Superior temporal gyrus (tissue), 1 donor: ENCODE data around the gene FYN.
"Not testable (repeated sequence)": the region's sequence is repeated elsewhere in the genome, so short reads cannot be mapped to it uniquely, and the experiment has no call there.

Experiments used
- DNase-seq: peaks from one replicate; pipeline ENCODE4 v3.0.0-alpha.2; 2016; ENCODE audit errors: extremely low spot score

FYN gene

GRCh38 chr6:111789598-111789997 is 83.7 kb downstream of the FYN start:
- no peak for DNase-seq

GRCh38 chr6:111788379-111789276 is 84.6 kb downstream of the FYN start:
- DNase-seq = no peak

DNA sequence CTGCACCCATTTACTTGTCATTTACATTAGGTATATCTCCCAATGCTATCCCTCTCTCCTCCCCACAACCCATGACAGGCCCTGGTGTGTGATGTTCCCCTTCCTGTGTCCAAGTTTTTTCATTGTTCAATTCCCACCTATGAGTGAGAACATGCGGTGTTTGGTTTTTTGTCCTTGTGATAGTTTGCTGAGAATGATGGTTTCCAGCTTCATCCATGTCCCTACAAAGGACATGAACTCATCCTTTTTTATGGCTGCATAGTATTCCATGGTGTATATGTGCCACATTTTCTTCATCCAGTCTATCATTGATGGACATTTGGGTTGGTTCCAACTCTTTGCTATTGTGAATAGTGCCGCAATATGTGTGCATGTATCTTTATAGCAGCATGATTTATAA is 87.1 kb downstream of the FYN start:
- not testable (repeated sequence) for DNase-seq

DNA sequence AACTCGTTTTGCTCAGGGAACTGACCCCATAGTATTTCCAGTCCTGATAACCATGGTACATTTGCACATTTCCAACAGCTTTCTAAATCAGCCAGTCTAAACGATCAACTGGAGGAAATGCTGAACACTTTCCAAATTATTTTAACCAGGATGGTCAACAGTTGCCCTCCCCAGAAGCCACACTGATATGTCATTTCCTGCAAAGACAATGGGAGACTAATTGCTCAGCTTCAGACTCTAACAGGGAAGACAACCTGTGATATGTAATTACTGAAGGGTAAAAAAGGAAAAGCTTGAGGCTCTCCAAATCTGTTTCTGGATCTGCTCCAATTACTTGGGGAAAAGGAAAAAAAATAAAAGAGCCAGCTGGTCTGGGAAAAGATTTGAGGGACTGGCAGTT is 88.8 kb downstream of the FYN start:
- DNase-seq = no peak

DNA sequence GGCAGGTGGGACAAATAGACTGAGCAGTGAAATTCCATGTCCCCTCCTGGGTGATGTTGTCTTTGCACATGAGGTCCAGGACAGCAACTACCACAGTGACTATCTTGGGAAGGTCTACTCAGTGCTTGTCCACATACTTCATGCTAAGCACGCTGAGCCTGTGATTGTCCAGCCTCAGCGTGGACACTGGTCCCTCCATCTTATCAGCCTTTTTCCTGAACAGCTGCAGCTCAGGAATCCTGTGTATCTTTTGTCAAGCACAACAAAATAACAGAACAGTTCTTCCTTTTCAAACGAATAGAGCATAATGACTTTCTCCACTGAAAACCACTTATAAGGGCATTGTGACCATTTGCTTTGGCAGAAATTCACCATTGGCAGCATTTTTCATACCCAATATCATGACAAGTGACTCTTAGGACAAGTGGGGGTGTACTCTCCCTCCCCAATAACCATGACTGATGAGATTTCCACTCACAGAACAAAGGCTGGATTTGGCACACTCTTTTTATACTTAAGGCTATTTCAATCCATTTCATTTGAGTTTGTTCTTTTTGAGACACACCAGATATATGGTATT is 90.3 kb downstream of the FYN start:
- DNase-seq = no peak

GRCh38 chr6:111782192-111782809 is 91.0 kb downstream of the FYN start:
- DNase-seq = no peak

- DNase-seq = no peak
Measured at GRCh38 chr6:111781041-111781708, 92.1 kb downstream of the FYN start.

- DNase-seq = no peak
Measured at GRCh38 chr6:111780393-111780792, 92.9 kb downstream of the FYN start.

DNA sequence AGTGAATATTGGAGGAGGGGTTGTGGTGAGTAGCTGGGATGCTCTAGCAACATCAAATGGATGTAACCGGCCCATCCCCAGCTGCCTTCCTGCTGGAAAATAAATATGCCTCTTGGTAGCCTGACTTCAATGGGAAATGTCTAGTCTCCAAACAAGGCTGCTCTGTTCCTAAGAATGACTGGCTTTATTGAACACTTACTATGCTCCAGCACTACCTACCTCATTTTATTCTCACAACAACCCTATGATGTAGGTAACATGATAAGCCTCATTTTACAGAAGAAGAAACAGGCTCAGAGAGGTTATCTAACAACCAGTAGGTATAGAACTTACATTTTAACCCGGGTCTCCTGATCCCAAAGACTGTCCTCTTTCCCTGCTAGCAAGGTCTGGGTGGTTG is 93.6 kb downstream of the FYN start:
- no peak for DNase-seq

- no peak for DNase-seq
Measured at GRCh38 chr6:111779031-111779430, 94.2 kb downstream of the FYN start.

DNA sequence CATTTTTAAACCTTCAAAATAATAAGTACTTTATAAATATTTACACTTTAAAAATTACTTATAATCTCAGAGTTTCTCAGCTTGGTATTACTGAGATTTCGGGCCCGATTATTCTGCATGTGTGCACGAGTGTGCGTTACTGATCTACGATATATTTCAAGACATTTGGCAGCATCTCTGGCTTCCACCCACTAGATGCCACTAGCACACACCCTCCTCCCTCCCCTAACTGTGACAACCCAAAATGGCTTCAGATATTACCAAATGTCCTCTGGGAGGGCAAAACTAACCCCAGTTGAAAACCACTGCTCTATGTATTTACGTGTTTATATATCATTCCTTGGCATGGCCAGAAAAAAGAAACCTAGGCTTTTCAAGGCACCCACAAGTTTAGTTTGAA is 95.9 kb downstream of the FYN start:
- DNase-seq = no peak

DNA sequence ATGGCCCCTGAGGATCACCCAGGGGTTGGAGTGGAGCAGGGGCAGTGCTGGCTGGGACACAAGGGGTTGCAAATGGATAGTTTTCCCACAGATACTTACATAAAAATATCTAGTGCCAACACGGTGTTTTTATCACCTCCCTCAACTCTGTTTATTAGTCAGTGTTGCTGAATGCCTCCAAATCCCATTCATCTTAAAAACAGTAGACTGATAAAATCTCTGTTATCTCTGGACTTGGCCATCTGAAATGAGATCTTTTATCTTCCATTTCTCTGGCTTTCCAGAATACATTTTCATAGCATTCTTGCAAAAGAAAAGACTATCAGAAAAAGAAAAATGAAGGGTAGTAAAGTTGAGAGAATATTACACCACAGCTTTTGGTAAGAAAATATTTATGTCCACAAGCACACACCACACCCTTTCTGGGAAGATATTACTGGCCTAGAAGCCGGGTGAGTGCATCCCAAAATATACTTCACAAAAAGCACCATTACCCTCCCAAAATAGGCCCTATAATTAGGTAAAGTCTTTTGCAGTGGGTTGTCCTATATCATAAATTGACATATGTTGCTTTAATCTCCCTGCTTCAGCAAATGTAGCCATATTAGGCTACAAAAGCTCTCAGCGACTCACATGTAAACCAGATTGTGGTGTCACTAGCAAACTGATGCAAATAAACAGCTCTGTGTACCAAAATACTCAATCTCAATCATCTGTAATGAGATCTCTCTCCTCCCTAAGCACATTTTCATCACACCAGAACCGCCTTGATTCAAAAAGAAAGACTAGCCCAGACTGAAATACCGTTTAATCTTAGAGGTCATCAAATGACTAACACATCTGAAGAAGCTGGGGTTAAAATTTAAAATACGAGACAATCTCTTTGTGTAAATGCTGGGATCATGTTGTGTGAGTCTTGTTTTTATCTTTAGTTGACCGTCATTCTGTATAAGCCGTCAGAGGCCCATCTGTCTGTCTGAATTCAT is 96.7 kb downstream of the FYN start:
- no peak for DNase-seq

GRCh38 chr6:111775145-111775922 is 97.9 kb downstream of the FYN start:
- DNase-seq = no peak

- no peak for DNase-seq
Measured at GRCh38 chr6:111774346-111774703, 98.9 kb downstream of the FYN start.

- DNase-seq = no peak
Measured at GRCh38 chr6:111773501-111774345, 99.5 kb downstream of the FYN start.

DNA sequence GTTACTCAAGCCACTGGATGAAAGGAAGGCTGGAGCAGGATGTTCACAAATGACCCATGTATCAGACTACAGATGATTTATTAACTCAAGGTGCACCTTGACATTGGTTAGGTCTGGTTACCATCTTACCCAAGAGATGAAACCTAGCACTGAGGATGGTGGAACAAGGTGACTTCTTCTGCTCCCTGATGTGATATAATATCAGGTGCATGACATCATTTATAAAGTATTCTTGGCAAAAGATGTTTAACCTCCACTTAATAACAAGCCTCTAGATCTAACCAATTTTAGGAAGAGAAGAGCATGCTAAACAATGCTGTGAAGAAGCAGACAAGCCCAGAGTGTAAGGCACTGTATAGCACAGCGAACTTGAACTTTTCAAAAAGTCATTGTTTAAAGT is 100.9 kb downstream of the FYN start:
- DNase-seq = no peak

- DNase-seq = no peak
Measured at GRCh38 chr6:111771629-111772028, 101.6 kb downstream of the FYN start.

- no peak for DNase-seq
Measured at GRCh38 chr6:111771094-111771432, 102.2 kb downstream of the FYN start.

- DNase-seq = no peak
Measured at GRCh38 chr6:111770263-111771093, 102.8 kb downstream of the FYN start.
